IPS DF 4.7 (cell line): ENCODE data around the gene TBC1D16.

Experiments used
- DNase-seq: peaks from one replicate; pipeline ENCODE4 v3.0.0-alpha.2; 2013; ENCODE audit warnings: low spot score; ENCODE audit errors: extremely low read depth

Gene TBC1D16

DNA sequence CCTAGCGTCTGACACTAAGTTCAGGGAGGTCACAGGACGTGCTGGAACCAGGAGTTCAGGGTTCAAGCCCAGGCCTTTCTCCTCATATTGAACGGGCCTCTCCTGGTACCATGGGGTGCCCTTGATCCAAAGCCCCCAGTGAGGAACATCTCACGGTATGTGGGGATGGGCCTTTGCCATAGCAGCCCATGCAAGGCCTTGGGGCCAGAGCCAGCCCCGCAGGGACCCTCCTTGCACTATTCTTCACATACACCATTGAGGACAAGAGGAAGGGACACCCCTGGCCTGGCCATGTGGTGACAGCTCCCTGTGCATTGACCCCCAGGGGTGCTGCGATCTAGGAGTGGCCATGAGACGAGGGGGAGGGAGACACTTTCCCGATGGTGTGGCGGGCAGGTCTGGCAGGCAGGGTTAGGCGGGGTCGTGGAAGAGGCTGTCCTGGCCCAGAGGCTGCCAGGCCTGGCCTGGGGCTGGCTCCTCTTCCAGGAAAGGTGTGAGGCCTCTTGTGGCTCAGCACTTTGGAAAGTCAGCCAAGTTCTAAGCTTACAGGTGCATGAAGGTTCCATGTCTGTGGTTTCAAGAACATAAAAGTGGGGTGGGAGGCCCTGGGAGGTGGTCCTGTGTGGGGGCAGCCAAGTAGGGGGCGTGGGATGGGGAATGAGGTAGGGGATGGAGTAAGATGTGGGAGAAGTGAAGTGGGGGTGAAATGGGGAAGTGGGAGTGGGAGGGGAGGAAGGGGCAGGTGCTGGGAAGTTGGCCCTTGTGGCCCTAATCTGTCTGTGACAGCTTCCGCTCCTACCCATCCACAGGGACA is 107.8 kb downstream of the TBC1D16 start:
- DNase-seq, result no peak

DNA sequence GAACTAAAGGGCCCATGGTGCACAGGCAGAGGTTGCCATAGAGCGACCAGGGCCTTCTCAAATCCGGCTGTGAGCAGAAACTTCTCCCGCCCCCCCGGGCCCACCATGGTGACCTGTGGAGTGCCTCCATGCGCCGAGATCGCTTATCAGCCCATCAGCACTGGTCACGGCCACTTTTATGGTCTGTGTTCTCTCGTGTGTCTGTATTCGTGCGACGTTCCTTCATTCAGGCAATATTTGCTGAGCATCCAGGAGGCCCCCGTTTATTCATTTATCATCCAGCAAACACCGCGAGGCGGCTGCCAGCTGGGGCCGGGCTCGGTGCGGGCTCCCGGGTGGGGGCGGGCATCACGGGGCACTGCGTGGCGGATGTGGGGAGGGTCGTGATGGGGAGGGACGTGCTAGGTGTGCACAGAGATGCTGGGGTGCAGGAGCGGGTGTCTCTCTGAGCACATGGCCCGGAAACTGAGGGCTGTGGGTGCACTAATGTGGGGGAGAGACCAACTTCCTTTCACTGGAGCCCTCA is 108.5 kb downstream of the TBC1D16 start:
- DNase-seq, result no peak

DNA sequence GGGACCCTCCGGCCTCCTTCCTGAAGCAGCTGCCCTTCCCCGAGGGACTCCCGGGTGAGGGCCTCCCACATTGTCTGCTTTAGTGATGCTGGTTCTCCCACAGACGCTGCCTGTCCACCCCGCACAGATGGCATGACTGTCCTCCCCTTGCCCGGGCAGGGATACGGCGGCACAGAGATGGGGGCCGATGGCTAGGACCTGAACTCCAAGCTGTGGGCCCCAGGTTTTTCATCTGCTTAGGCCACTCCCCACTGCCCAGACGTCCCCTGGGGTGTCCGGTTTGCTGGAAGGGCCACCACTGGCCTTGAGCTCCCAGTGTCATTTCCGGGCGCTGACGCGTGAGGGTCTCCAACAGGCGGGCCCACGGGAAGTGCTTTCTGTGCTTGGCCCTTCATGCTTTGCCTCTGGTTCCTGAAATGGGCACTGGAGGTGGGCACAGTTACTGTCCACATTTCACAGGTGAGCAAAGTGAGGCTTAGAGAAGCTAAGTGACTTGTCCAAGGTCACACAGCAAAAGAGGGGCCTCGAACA is 109.0 kb downstream of the TBC1D16 start:
- DNase-seq, result no peak

DNA sequence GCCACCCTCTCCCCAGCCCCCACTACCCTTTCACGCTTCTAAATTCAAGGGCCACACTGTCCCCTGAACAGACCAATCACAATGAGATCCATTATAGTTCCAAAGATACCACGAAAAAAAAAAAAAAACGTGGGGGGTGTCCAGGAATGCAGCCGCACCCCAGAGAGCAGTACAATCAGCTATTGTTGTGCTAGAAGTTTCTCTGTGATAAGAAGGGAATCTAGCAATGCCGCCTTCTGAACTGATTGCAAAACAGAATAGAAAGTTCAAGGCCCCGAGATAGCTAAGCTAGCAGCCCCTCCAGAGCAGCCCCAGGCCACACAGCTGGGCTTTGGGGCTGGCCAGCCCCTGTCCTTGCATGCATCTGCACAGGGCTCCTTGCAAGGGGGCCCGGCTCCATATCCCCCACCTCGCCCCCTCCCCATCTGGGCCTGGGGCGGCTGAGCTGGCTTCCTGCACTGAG is 109.5 kb downstream of the TBC1D16 start:
- DNase-seq, result no peak

DNA sequence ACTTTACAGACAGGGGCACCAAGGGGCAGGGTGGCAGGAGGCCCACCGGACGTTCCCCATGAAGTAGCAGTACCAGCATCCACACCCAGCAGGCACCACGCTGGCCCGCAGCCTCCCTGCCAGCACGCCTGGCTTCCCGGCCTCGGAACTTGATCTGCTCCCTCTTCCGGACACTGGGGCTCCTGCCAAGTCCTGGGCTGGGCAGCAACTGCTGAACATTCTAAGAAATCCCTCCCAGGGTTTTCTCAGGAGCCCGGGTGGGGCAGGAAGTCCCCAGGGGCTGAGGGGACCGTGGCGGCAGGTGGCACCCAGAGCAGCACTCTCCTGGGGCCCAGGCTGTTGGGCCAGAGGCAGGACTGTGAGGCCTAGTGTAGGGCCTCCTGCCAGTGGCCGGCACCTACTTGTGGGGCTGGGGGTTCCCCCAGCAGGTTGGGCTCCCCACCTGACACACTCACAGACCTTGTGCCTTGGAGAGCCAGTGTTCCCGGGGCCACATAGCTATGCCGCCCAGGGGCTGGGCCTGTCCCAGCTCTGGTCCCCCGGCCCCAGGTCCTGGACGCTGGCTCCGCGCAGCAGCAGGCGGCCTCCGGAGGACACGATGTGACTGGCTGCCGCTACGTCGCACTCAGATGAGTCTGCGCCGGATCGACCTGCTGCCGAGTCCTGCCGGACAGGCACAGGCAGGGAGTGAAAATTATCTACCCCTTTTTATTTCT is 110.3 kb downstream of the TBC1D16 start:
- no peak for DNase-seq

DNA sequence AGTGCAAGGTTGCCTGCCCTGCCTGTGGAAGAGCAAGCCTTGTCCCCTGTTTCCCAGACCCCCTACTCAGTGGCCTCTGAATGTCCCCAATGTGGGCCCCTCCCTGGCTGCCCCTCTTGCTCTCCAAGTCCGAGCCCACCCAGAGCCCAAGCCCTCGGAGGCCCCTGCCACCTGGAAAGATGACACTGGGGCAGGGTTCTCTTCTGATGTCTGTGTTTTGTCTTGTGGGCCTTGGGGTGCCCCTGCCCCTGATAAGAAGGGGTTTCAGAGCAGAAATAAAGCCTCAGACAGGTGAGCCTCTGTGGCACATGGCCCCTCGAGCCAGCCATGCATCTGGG is 111.1 kb downstream of the TBC1D16 start:
- DNase-seq, result no peak

DNA sequence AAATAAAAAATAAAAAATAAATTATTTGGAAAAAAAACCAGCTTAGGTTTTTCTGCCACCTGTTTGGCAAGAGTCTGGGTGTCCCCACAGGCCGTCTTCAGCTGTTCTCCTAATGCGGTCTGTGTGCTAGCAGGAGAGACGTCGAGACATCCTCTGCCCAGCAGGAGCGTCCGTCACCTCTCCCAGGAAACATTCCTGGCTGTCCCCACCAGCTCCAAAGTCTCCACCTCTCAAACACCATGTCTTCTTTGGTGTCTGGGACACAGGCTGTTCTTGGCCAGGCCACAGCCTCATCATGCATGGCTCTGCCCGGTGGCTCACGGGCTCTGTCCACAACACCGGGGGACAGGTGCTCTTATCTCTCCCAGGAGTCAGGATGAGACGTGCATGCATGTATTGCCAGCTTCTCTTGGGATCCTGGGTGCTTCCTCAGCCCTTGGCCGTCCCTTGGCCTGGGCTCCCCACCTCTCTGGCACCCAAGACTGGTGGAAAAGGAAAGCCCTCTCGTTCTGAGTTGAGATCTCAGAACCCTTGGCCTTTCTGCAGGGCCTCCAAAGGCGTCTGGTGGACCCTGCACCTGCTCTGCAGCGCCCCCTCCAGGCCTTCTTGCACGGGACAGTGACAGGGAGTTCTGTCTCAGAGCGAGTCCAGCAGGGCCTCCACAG is 111.6 kb downstream of the TBC1D16 start:
- peak; percentile 49 for DNase-seq

DNA sequence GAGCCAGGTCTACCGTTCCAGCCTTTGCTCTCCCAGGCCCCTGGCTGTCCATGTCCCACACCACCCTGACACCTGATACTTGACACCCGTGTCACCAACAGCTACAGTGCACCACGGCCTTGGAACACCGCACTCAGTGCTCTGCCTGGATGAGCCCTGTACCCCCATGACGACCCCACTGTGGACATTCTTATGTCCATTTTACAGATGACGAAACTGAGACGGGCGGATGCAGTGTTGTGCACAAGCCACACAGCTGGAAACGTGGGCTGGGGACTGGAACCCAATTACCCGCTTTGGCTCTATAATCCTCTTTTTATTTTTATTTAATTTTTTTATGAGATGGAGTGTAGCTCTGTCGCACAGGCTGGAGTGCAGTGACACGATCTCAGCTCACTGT is 112.9 kb downstream of the TBC1D16 start:
- DNase-seq, result no peak

DNA sequence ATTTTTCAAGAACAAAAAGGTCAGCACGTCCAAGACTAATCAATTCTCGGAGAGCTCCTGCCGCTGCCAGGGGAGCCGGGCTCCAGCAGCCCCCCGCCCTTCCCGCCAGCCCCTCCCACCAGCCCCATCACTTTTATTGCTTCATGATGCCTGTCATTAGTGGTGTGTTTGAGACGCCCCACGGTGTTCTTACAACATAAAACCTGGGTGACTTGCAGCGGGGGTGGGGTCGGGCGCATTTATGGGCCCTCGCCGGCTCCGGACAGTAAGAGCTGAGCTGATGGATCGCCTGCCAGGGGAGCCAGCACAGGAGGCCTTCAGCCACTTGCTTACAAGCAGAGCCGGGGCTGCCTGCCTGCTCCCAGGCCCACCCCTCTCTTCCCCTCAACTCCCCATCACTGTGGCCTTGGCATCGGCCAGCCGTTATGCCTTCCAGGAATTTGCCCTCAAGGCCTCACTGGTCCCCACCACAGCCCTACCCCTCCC is 113.5 kb downstream of the TBC1D16 start:
- DNase-seq, result no peak

DNA sequence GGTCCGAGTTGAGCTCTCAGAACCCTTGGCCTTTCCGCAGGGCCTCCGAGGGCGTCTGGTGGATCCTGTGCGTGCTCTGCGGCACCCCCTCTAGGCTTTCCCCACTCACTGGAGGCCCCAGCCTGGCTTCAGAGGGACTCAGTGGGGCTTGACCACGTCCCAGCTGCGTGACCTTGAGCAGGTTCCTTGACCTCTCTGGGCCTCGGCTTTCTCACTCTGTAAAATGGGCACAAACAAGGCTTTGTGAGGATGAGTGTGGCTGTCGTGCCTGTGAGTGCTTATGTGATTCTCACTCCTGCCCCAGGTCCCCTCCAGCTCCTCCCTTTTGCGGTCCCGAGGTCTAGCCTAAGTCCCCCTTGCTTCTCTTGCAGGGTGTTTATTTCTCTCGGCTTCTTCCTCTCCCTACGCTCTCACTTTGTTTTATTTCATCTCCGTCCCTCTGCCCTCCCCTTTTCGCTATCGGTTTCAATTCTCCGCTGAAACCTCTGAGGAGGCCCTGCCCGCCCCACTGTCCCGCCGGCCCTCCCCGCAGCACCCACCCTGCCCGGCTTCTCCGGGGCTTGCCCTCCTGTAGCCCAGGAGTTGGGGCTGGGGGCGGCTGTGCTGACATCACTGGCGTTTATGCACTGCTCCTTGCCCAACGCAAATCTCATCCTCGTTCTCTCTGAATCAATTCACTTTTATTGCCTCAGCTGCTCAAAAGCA is 114.1 kb downstream of the TBC1D16 start:
- no peak for DNase-seq

DNA sequence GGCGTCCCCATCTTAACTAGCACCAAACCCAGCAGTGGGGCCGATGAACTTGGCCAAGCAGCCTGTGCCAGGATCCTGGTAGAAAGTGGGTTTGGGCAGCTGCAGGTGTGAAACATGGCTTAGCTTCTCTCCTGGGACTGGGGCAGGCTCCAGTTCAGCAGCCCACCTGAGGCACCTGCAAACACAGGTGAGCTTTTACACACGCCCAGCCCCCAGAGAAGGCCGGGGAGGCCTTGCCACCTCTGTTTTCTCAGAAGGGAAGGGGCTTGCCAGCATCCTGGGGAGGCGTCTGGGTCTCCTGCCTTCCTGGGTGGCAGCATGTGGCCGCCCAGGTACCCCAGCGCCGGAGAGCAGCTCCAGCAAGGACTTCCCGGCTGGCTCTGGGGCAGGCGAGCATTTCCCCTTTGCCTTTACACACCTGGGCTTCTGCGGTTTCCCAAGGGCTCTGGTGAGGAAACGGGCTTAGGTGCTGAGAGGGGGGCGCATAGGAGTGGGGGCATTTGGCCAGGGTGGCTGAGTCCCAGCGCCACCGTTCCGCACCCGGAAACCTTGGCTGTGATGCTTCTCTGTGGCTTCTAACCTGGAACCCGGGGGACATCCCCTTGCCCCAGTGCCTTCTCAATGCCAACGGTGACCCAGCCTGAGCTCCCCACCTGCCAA is 114.8 kb downstream of the TBC1D16 start:
- DNase-seq, result no peak

DNA sequence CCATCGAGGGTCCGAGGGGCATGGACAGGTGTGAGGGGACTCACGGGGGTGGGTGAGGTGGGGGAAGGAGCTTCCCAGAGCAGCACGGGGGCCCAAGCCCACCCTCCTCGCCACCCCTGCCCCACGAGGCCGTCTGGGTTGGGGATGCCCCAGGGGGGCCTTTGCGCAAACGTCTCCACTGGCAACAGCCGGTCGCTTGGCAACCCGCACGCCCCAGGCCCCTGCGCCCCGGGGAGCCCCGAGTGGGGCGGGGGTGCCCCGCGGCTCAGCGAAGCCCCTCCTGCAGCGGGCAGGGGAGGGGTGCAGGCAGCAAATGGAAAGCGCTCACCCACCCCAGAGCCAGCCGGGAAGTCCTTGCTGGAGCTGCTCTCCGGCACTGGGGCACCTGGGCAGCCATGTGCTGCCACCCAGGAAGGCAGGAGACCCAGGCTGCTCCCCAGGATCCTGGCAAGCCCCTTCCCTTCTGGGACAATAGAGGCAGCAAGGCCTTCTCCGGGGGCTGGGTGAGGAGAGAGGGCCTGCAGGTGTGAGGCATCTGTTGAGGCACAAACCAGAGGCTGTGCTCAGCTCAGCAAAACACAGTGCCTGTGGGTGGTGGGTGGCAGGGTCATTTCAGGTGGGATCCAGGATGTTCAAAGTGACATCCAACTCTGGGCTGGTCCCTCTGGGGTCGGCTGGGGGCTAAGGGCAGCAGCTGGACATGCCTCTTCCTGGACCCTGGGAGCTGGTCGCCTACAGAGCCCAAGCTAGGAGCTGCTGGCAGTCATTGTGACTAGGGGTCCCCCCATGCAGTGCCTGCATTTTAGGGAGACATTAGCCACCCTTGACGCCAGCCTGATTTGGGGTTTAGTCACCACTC is 115.6 kb downstream of the TBC1D16 start:
- DNase-seq, result no peak

DNA sequence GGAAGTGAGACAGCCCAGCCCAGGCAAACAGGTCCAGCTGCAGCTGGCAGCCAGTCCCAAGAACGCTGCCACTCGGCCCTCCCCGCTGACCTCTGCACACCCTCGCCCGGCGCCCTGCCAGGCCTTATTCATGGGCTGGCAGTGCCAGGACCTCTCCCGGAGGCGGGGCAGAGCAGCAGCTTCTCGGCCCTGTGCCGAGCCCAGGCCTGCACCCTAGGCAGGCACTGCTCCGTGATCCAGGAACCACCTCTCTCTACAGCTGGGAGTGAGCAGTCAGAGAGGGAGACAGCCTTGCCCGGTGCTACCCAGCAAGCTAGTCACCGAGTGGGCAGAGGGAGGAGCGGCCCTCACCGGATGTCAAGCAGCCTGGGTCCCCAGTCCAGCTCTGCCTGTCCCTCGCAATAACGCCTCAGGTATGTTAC is 116.5 kb downstream of the TBC1D16 start:
- DNase-seq, result no peak

DNA sequence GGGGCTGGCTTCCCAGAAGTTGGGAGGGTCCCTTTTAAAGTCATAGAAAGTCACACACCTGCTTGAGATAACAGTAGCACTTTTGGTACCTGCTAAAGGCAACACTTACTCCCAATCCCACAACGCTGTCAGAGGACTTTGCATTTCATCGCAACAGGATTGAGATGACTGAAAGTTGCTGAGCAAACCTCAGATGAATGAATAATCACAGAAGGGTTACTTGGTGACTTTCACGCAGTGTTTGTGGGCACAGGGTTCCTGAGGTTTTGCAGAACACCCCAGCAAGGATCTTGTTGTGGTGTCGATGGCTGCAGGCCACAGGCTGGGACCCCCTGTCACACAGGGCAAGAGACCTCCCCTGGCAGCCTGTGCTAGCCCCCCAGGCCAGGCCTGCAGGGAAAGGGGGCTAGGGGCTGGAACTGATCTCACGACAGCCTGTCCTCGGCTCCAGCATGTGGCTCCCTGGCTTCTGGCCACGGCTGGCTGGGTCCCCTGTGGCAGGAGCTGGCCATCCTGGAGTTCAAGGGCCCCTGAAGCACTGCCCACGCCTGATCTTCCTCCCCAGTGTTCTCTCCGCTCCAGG is 117.0 kb downstream of the TBC1D16 start:
- DNase-seq, result no peak

DNA sequence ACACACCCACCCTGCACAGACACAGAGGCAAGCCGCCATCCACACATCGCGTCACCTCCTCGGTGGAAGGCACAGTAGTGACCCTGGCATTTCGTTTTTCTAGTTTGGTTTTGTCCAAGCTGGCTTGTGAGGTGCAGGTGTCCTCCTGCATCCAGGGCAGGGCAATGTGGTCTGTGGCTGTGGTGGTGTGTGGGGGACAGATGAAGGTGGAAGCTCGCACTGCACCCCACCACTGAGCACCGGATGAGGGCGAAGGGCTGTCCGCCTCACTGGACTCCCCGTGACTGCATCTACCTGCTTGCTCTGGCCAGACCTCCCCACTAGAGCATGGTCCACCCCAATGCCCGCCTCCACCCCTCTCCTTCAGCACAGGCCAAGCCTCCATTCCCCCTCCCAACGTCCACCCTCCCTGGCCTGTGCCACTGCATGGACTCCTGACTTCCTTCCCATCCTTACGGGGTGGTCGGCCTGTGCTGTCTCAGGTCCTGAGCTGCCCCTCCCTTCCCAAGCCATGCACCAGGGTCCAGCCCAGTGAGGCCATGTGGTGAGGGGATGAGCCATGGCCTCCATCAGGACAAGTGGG is 117.7 kb downstream of the TBC1D16 start:
- DNase-seq, result no peak

DNA sequence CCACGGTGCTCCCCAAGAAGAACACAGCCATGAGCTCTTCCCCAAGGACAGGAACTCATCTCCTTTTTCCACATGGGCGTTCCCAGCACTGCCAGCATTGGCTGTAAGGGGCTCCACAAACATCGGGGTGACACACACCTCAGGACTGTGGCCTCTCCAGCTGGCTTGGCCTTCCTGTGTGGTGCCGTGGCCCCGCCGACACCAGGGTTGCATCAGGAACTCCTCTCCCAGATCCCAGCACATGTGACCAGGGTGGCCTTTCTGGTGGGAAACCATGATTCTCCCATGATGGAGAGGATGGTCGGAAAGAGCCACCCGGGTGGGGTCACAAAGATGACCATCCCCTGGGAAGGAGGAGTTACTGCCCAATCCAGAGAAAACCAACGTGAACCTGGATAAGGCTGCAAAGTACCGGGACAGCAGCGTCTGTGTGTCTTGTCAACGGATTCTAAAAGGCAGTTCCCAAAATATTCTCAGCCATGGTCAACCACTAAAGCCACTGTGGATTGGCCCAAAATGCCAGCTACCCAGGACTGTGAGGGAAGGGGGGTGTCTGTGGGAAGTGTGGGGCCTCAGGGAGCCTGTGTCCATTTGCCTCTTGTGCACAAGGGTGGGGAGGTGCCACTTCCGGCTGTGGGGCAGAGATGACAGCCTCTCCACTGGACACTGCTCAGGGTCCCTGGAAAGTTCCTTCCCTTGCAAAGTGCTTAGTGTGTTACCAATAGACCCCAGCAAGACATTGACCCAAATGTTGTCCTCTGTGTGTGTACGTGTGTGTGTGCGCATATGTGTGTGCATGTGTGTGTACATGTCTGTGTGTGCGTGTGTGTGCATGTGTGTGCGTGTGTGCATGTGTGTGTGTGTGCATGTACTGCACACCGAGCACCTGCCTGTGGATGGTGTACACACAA is 118.4 kb downstream of the TBC1D16 start:
- DNase-seq, result no peak

DNA sequence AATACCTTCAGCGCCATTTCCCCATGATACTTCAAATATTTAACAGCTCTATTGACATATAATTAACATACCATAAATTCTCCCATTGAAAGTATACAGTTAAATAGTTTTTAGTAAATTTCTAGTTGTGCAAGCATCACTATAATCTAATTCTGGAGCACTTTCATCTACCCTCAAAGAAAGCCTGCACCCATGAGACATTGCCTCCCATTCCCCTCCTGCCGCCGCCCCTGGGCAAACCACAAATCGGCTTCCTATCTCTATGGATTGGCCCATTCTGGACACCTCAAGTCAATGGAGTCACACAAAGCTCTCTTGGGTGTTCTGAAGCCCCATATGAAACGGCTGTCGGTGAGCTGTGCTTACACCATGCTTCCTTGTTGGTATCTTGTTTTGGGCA is 119.2 kb downstream of the TBC1D16 start:
- no peak for DNase-seq
